Endothelial cell of umbilical vein (primary cell): ENCODE measurements around the gene ACTR1A.

ENCODE experiments used
- CTCF ChIP-seq, 2 donors: IDR thresholded peaks; 1 replicate in 1 of 2; 2 replicates in 1 of 2; pipeline ENCODE4 v1.5.1; 2011; ENCODE audit warnings: low read length in 2 of 2, mild to moderate bottlenecking in 2 of 2, moderate library complexity in 2 of 2, control low read depth in 1 of 2, inconsistent platforms in 1 of 2, low read depth in 1 of 2; ENCODE audit not compliant: insufficient read depth in 1 of 2; ENCODE audit errors: extremely low read depth in 1 of 2
- EZH2 ChIP-seq: IDR thresholded peaks from 2 replicates; pipeline ENCODE4 v1.6.1; 2012; ENCODE audit warnings: borderline replicate concordance, low read depth, mild to moderate bottlenecking, moderate library complexity, low read length, inconsistent platforms; ENCODE audit not compliant: severe bottlenecking

- no peak for TF ChIP-seq CTCF (IDR thresholded peaks at IDR 0.05; ENCODE audit: extremely low read depth in 1 of 2, insufficient read depth in 1 of 2, low read depth in 1 of 2, low read length in 2 of 2)
- TF ChIP-seq EZH2, result no peak
These were observed 31.6 kb downstream of the ACTR1A start for GRCh38 chr10:102470579-102471546.
